ENCODE data around the gene KBTBD6.
"Not testable (repeated sequence)": the region's sequence is repeated elsewhere in the genome, so short reads cannot be mapped to it uniquely, and the experiment has no call there.

The KBTBD6 gene

DNA sequence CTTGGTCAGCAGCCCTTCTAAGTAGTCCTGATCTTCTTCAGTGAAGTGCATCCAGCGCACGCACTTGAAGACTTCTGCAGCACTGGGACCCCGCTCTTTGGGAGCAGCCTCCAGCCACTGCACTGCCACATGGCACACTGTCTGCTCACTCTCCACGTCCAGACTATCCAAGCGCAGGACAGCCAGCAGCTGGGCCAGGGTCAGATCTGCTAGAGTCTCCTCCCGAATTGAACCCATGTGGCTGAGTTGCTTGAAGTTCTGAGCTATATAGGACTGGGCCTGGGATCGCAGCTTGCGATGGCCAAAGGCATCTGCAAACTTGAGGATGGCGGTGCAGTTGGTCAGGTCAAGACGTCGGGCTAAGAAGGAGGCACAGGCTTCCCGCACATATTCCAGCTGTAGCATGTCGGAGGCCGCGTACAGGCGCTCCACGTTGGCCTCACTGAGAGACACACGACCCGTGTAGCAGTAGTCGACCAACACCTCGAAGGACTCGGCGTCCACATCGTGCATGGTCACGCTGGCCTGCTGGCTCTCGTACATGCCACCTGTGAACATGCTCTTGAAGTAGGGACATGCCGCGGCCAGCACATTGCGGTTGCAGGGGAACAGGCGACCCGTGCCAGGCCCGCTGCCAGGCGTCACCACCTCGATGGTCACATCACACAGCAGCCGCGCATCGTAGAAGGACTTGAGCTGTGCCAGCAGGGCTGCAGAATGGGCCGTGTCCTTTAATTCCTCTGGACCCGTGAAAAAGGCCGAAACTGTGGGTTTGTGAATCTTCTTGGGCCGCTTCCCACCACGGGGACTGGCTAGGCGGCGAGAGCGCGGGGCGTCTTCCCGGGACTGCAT lies 716 bp downstream of the KBTBD6 start:
- H3K27ac ChIP-seq (ENCODE audit: low read depth, low read length): not testable (repeated sequence)

DNA sequence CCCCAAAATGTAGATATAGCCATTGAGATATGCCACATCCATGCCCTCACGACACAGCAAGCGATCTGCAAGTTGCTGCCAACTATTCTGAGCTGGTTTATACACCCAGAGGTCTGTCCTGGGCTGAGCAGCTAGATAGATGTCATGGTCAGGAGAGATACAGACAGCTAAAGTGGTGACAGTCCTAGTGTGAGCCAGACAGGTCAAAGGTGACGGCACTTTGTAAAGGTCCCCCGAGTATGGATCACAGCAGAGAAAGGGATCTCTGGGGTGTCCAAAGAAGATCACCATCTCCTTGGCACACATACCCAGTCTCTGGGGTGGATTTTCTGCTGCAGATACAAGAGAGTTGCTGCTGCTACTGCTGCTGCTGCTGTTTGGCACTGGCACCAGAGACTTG lies 1.4 kb downstream of the KBTBD6 start:
- H3K27ac ChIP-seq (ENCODE audit: low read depth, low read length); H3K9ac ChIP-seq (ENCODE audit: low read length); H3K9me3 ChIP-seq (ENCODE audit: control insufficient read depth, insufficient read depth, low read depth, low read length); H3K27me3 ChIP-seq (ENCODE audit: control insufficient read depth, insufficient read depth, low read length): not testable (repeated sequence)
- Histone ChIP-seq H3K4me1 (ENCODE audit: control insufficient read depth, insufficient read depth, low read length) (peaks cover 21% of the 10 kb centered on the region), H3K4me3 (ENCODE audit: low read depth, low read length) (peak overlapping the region; percentile 45), H3K36me3 (ENCODE audit: control insufficient read depth, insufficient read depth, low read length) (peaks cover 11% of the 10 kb centered on the region; the same call in 1 of the 2 replicates)

More for the DNA sequence above, 716 bp downstream of the KBTBD6 start:
- Histone ChIP-seq H3K4me3 (ENCODE audit: low read depth, low read length) (peak overlapping the region; percentile 74), H3K9ac (ENCODE audit: low read length) (peak overlapping the region; percentile 76), H3K36me3 (ENCODE audit: control insufficient read depth, insufficient read depth, low read length) (peaks cover 11% of the 10 kb centered on the region; the same call in 1 of the 2 replicates), H3K4me1 (ENCODE audit: control insufficient read depth, insufficient read depth, low read length) (peaks cover 23% of the 10 kb centered on the region)
- not testable (repeated sequence) for H3K27me3 ChIP-seq (ENCODE audit: control insufficient read depth, insufficient read depth, low read length); H3K9me3 ChIP-seq (ENCODE audit: control insufficient read depth, insufficient read depth, low read depth, low read length)

DNA sequence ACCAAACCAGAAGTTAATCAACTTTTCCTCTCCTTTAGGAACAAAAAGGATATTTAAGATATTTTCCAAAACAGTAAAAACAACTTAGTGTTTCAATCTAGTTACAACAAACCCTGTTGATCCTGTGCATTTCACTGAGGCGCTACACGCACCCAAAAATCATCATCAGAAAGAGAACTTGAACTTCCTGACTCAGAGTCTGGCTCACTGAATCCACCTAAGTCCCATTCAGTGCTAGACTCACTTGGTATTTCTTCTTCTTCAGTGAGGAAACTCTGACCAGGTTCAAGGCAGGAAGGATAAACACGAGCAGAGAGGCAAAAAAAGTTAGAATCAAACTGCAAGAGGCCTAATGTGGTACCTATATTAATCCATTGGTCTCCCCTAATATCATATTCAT lies 2.2 kb downstream of the KBTBD6 start:
- Histone ChIP-seq H3K27ac (ENCODE audit: low read depth, low read length) (no peak overlapping the region), H3K4me3 (ENCODE audit: low read depth, low read length) (peak overlapping the region; percentile 45), H3K4me1 (ENCODE audit: control insufficient read depth, insufficient read depth, low read length) (peaks cover 19% of the 10 kb centered on the region), H3K27me3 (ENCODE audit: control insufficient read depth, insufficient read depth, low read length) (no peaks in the 10 kb centered on the region), H3K9ac (ENCODE audit: low read length) (no peak overlapping the region), H3K9me3 (ENCODE audit: control insufficient read depth, insufficient read depth, low read depth, low read length) (peaks cover 6% of the 10 kb centered on the region; the same call in 1 of the 2 replicates), H3K36me3 (ENCODE audit: control insufficient read depth, insufficient read depth, low read length) (peaks cover 11% of the 10 kb centered on the region; the same call in 1 of the 2 replicates)

DNA sequence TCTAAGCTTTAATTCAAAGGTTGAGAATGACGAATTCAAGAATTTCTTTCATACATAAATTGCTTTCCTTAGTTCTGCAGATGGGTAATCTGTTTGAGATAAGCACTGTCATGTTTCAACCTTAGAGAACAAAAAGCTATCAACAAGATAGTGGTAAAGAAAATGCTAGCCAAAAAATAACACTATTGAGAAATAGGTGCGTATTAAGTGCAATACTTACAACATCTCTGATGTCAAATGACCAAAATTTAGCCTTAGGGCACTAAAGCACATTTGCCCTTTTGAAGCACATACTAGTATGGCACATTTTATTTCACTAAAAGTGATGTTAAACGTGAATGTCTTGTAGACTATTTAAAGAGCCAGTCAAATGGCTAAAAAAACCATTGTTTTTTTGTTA lies 4.9 kb downstream of the KBTBD6 start:
- peaks cover 16% of the 10 kb centered on the region for H3K4me1 ChIP-seq (ENCODE audit: control insufficient read depth, insufficient read depth, low read length)
- H3K27ac ChIP-seq (ENCODE audit: low read depth, low read length): no peak overlapping the region
- no peak overlapping the region for H3K4me3 ChIP-seq (ENCODE audit: low read depth, low read length)
- no peak overlapping the region for H3K9ac ChIP-seq (ENCODE audit: low read length)
- peaks cover 11% of the 10 kb centered on the region; the same call in 1 of the 2 replicates for H3K36me3 ChIP-seq (ENCODE audit: control insufficient read depth, insufficient read depth, low read length)
- H3K27me3 ChIP-seq (ENCODE audit: control insufficient read depth, insufficient read depth, low read length): no peaks in the 10 kb centered on the region
- peaks cover 6% of the 10 kb centered on the region; the same call in 1 of the 2 replicates for H3K9me3 ChIP-seq (ENCODE audit: control insufficient read depth, insufficient read depth, low read depth, low read length)

DNA sequence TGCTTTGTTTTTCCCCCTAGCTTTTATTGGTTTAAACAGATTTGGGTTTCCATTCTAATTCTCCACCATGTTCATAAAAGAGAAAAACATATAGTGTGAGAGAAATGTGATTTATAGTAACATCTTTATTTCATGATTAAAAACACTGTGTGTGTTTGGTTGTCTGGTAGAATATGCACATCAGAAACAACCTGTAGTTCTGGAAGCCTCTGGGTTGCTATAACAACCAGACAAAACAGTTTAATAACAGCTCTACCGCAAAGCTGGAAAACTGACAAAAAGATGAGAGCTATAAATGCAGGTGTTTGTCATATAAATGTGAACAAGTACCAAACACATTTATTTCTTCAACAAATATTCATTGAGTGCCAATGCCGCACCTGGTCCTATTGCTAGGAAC lies 9.8 kb downstream of the KBTBD6 start:
- Histone ChIP-seq H3K27ac (ENCODE audit: low read depth, low read length) (no peak overlapping the region), H3K9ac (ENCODE audit: low read length) (no peak overlapping the region), H3K9me3 (ENCODE audit: control insufficient read depth, insufficient read depth, low read depth, low read length) (peaks cover 6% of the 10 kb centered on the region; the same call in 1 of the 2 replicates), H3K27me3 (ENCODE audit: control insufficient read depth, insufficient read depth, low read length) (no peaks in the 10 kb centered on the region), H3K4me1 (ENCODE audit: control insufficient read depth, insufficient read depth, low read length) (no peaks in the 10 kb centered on the region), H3K4me3 (ENCODE audit: low read depth, low read length) (no peak overlapping the region), H3K36me3 (ENCODE audit: control insufficient read depth, insufficient read depth, low read length) (peaks cover 2% of the 10 kb centered on the region; the same call in 1 of the 2 replicates)

DNA sequence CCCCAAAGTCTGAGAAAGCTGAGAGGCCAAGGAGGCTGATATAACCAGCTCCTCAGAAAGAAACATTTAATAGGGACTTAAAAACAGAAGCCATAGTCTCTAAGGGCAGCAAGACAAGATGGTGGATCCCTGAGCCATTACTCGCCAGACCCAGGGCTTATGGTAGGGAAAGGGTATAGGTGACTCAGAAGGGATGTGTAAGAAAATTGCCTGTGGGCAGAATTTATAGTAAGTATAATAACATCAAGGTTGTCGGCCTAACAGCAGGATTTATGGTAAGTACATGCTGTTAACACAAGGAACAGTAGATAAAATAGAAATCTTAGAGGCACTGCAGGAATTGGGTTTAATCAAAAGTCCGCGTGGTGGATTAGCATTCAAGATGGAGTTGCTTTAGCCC lies 14.7 kb downstream of the KBTBD6 start:
- Histone ChIP-seq H3K4me3 (ENCODE audit: low read depth, low read length) (no peak overlapping the region), H3K9ac (ENCODE audit: low read length) (no peak overlapping the region), H3K27me3 (ENCODE audit: control insufficient read depth, insufficient read depth, low read length) (no peaks in the 10 kb centered on the region), H3K9me3 (ENCODE audit: control insufficient read depth, insufficient read depth, low read depth, low read length) (no peaks in the 10 kb centered on the region), H3K36me3 (ENCODE audit: control insufficient read depth, insufficient read depth, low read length) (no peaks in the 10 kb centered on the region), H3K27ac (ENCODE audit: low read depth, low read length) (no peak overlapping the region), H3K4me1 (ENCODE audit: control insufficient read depth, insufficient read depth, low read length) (no peaks in the 10 kb centered on the region)

DNA sequence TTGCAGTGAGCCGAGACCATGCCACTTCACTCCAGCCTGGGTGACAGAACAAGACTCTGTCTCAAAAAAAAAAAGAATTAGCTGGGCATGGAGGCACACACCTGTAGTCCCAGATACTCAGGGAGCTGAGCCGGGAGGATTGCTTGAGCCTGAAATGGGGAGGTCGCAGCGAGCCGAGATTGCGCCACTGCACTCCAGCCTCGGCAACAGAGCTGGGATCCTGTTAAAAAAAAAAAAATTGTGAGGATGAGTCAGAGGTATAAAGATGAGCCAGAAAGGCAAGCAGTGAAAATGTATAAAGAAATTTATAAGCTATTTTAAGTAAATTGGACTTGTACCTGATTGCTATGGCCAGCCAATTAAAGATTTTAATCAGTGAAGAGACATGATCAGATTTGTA lies 21.1 kb downstream of the KBTBD6 start:
- Histone ChIP-seq H3K36me3 (ENCODE audit: control insufficient read depth, insufficient read depth, low read length) (no peaks in the 10 kb centered on the region), H3K4me1 (ENCODE audit: control insufficient read depth, insufficient read depth, low read length) (0 out of 2 replicates have a peak, but pooled peaks cover 9% of the 10 kb centered on the region)

DNA sequence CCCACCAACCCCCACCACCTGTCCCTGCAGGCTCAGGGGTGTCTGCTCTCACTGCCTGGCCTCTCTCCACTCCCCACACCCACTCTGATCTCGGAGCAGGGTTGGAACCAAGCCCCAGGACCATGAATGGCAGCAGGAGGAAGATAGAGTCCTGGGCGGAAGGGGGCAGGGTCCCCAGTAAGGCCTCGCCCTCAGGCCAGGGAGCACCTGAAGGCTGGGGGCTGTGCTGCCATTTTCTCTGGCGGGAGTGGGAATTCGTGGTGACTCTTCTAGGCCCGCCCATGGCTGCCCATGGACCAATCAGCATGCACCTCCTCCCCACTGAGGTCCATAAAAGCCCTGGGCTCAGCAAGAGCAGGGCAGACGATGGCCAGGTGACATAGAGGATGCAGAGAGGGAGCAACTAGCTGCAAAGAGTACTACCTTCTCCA lies 25.0 kb downstream of the KBTBD6 start:
- Histone ChIP-seq H3K4me1 (ENCODE audit: control insufficient read depth, insufficient read depth, low read length) (0 out of 2 replicates have a peak, but pooled peaks cover 9% of the 10 kb centered on the region), H3K27ac (ENCODE audit: low read depth, low read length) (no peak overlapping the region), H3K36me3 (ENCODE audit: control insufficient read depth, insufficient read depth, low read length) (no peaks in the 10 kb centered on the region), H3K4me3 (ENCODE audit: low read depth, low read length) (peak overlapping the region; percentile 40; the same call in 1 of the 2 replicates), H3K27me3 (ENCODE audit: control insufficient read depth, insufficient read depth, low read length) (no peaks in the 10 kb centered on the region), H3K9ac (ENCODE audit: low read length) (no peak overlapping the region), H3K9me3 (ENCODE audit: control insufficient read depth, insufficient read depth, low read depth, low read length) (no peaks in the 10 kb centered on the region)

More for the DNA sequence above, 21.1 kb downstream of the KBTBD6 start:
- H3K9me3 ChIP-seq (ENCODE audit: control insufficient read depth, insufficient read depth, low read depth, low read length): no peaks in the 10 kb centered on the region
- H3K27ac ChIP-seq (ENCODE audit: low read depth, low read length): no peak overlapping the region
- no peak overlapping the region for H3K9ac ChIP-seq (ENCODE audit: low read length)
- H3K27me3 ChIP-seq (ENCODE audit: control insufficient read depth, insufficient read depth, low read length): no peaks in the 10 kb centered on the region
- H3K4me3 ChIP-seq (ENCODE audit: low read depth, low read length): no peak overlapping the region

DNA sequence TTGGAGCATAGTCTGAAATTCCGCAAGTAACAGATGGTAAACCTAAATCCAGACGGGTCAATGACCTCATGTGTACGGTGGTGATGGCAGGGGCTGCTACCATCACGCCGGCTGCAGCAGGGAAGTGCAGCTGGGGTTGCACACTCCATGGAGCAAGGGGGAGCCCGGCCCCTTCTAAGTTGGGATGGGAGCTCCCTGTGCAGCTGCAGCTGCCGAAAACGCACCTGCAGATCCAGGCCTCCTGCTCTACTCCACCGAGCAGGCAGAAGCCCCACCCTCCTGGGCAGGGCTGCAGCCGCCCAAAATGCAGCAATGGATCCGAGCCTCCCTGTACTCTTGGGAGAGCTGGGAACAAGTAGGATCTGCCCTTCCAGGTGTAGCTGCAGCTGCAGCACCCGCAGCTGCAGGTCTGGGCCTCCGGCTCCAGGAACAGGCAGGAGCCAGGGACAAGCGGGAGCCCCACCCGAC lies 25.5 kb downstream of the KBTBD6 start:
- no peaks in the 10 kb centered on the region for H3K9me3 ChIP-seq (ENCODE audit: control insufficient read depth, insufficient read depth, low read depth, low read length)
- H3K27ac ChIP-seq (ENCODE audit: low read depth, low read length): no peak overlapping the region
- H3K4me1 ChIP-seq (ENCODE audit: control insufficient read depth, insufficient read depth, low read length): 0 out of 2 replicates have a peak, but pooled peaks cover 9% of the 10 kb centered on the region
- H3K27me3 ChIP-seq (ENCODE audit: control insufficient read depth, insufficient read depth, low read length): no peaks in the 10 kb centered on the region
- H3K4me3 ChIP-seq (ENCODE audit: low read depth, low read length): peak overlapping the region; percentile 40; the same call in 1 of the 2 replicates
- H3K36me3 ChIP-seq (ENCODE audit: control insufficient read depth, insufficient read depth, low read length): no peaks in the 10 kb centered on the region
- no peak overlapping the region for H3K9ac ChIP-seq (ENCODE audit: low read length)

DNA sequence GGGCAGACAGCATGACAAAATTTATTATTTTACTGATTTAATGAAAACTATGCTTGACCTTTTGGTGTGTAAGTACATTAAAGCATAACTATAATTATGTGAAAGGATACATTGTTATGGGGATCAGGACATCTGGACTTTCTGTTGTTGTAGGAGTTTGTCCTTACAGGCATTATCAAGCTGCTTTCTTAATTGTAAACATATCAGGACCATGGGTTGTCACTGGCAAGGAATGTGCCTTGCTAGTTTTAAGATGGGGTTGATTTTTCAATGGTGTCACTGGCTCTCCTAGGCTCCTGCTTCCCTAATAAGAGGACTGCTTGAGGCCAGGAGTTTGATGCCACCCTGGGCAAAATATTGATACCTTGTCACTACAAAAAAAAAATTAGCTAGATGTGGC lies 32.6 kb downstream of the KBTBD6 start:
- Histone ChIP-seq H3K4me3 (ENCODE audit: low read depth, low read length) (no peak overlapping the region), H3K27ac (ENCODE audit: low read depth, low read length) (no peak overlapping the region), H3K9ac (ENCODE audit: low read length) (no peak overlapping the region), H3K4me1 (ENCODE audit: control insufficient read depth, insufficient read depth, low read length) (peaks cover 6% of the 10 kb centered on the region; the same call in 1 of the 2 replicates), H3K36me3 (ENCODE audit: control insufficient read depth, insufficient read depth, low read length) (no peaks in the 10 kb centered on the region), H3K9me3 (ENCODE audit: control insufficient read depth, insufficient read depth, low read depth, low read length) (no peaks in the 10 kb centered on the region), H3K27me3 (ENCODE audit: control insufficient read depth, insufficient read depth, low read length) (no peaks in the 10 kb centered on the region)

DNA sequence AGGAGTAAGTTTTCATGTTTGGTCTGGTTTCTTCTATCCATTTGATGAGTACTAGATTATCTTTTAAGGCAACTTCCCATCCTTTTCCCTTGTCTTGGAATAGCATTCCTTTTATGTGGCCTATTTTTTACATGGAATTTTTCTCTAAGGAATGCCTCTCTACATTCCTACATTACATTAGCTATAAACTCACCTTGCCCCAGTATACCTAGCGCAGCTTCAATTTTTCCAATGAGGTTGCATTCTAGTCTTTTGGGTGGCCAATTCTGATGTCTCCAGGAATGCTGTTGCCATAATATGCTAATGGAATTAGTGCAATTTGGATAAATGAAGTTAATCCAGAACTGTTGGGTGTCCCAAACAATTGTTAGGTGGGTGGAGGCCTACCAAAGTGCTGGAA lies 33.8 kb downstream of the KBTBD6 start:
- no peak overlapping the region for H3K4me3 ChIP-seq (ENCODE audit: low read depth, low read length)
- H3K4me1 ChIP-seq (ENCODE audit: control insufficient read depth, insufficient read depth, low read length): peaks cover 6% of the 10 kb centered on the region; the same call in 1 of the 2 replicates
- no peak overlapping the region for H3K27ac ChIP-seq (ENCODE audit: low read depth, low read length)
- no peak overlapping the region for H3K9ac ChIP-seq (ENCODE audit: low read length)
- H3K27me3 ChIP-seq (ENCODE audit: control insufficient read depth, insufficient read depth, low read length): no peaks in the 10 kb centered on the region
- H3K36me3 ChIP-seq (ENCODE audit: control insufficient read depth, insufficient read depth, low read length): no peaks in the 10 kb centered on the region
- H3K9me3 ChIP-seq (ENCODE audit: control insufficient read depth, insufficient read depth, low read depth, low read length): no peaks in the 10 kb centered on the region

All from HUES6 (cell line).